A673 (cell line): ENCODE results near the gene NUDC. TPM values are rescaled to one million over a fixed set of nuclear protein-coding genes. Genes with fewer than 3 reads are reported as not detected.
A peak's percentile ranks its signal among the peaks of the same experiment; 100 is the strongest.

ENCODE experiments used
- BruUV-seq: library from RNA; stranded (reverse); fragments of 400-500 nt; replicated peaks from 2 replicates; lab custom pipeline; 2021; lab: Mats Ljungman, UMichigan
- CTCF ChIA-PET: fragments of 300-600 bp; sonication (Branson Sonifier 250); formaldehyde crosslinking; loops from one replicate; lab custom pipeline; 2022; ENCODE audit warnings: antibody characterized with exemption; lab: Charles Lee
- POLR2A ChIA-PET: fragments of 300-600 bp; sonication (Branson Sonifier 250); formaldehyde crosslinking; loops from one replicate; lab custom pipeline; 2022; ENCODE audit warnings: antibody characterized with exemption; ENCODE audit not compliant: low non-redundant PET; lab: Charles Lee
- DNase-seq: peaks from one replicate; pipeline ENCODE4 v3.0.0-alpha.2; 2015; ENCODE audit warnings: low spot score
- H3K27ac ChIP-seq: fragments of 200-600 bp; sonication (generic); 2 replicates; pipeline ENCODE4 v1.5.1; 2016; ENCODE audit warnings: mixed run types, low read depth, mild to moderate bottlenecking, mixed read lengths, antibody characterized with exemption, low read length; ENCODE audit not compliant: poor library complexity, severe bottlenecking
- H3K27me3 ChIP-seq: fragments of 200-600 bp; sonication (generic); replicated peaks from 2 replicates; pipeline ENCODE4 v1.6.1; 2017; ENCODE audit warnings: mixed run types, low read depth, mild to moderate bottlenecking, mixed read lengths, antibody characterized with exemption, low read length; ENCODE audit not compliant: insufficient read depth, poor library complexity
- H3K36me3 ChIP-seq: fragments of 200-600 bp; sonication (generic); 2 replicates; pipeline ENCODE4 v1.6.1; 2016; ENCODE audit warnings: mixed run types, mild to moderate bottlenecking, mixed read lengths, antibody characterized with exemption, low read length; ENCODE audit not compliant: insufficient read depth, poor library complexity, severe bottlenecking
- H3K4me1 ChIP-seq: fragments of 200-600 bp; sonication (generic); 2 replicates; pipeline ENCODE4 v1.6.1; 2017; ENCODE audit warnings: mixed run types, mild to moderate bottlenecking, mixed read lengths, antibody characterized with exemption, low read length; ENCODE audit not compliant: insufficient read depth, poor library complexity, severe bottlenecking
- H3K4me3 ChIP-seq: fragments of 200-600 bp; sonication (generic); 2 replicates; pipeline ENCODE4 v1.5.1; 2016; ENCODE audit warnings: low read depth, mixed run types, mild to moderate bottlenecking, mixed read lengths, low read length; ENCODE audit not compliant: poor library complexity, severe bottlenecking
- H3K9me3 ChIP-seq: fragments of 200-600 bp; sonication (generic); 2 replicates; pipeline ENCODE4 v1.6.1; 2016; ENCODE audit warnings: mixed run types, low read depth, mild to moderate bottlenecking, mixed read lengths, antibody characterized with exemption, low read length; ENCODE audit not compliant: poor library complexity, severe bottlenecking
- EZH2 ChIP-seq: fragments of 200-600 bp; sonication (generic); IDR thresholded peaks from 2 replicates; pipeline ENCODE4 v1.6.1; 2017; ENCODE audit warnings: borderline replicate concordance, low read depth, mild to moderate bottlenecking, mixed read lengths, antibody characterized with exemption, low read length; ENCODE audit not compliant: poor library complexity, severe bottlenecking
- intact Hi-C: fragments of 100-400 bp; cut with micrococcal nuclease; formaldehyde crosslinking; loops from one replicate; pipeline ENCODE4 v1.10.0; 2022; ENCODE audit not compliant: unreplicated experiment
- total RNA-seq: library from RNA; stranded (reverse); gene quantifications from 2 replicates; pipeline ENCODE4 v1.2.3, GENCODE V29; 2021
- TF ChIP-seq, protein P1 (sequence below): fragments of 300-800, 200-600 bp; sonication (generic); conservative IDR thresholded peaks from 2 replicates; pipeline ENCODE4 v1.5.1; 2017; ENCODE audit warnings: low read depth, mild to moderate bottlenecking, antibody characterized with exemption, low read length, moderate library complexity, mixed read lengths

The NUDC gene
- total RNA-seq, 1 experiment from 2014 or later = 187 TPM

DNA sequence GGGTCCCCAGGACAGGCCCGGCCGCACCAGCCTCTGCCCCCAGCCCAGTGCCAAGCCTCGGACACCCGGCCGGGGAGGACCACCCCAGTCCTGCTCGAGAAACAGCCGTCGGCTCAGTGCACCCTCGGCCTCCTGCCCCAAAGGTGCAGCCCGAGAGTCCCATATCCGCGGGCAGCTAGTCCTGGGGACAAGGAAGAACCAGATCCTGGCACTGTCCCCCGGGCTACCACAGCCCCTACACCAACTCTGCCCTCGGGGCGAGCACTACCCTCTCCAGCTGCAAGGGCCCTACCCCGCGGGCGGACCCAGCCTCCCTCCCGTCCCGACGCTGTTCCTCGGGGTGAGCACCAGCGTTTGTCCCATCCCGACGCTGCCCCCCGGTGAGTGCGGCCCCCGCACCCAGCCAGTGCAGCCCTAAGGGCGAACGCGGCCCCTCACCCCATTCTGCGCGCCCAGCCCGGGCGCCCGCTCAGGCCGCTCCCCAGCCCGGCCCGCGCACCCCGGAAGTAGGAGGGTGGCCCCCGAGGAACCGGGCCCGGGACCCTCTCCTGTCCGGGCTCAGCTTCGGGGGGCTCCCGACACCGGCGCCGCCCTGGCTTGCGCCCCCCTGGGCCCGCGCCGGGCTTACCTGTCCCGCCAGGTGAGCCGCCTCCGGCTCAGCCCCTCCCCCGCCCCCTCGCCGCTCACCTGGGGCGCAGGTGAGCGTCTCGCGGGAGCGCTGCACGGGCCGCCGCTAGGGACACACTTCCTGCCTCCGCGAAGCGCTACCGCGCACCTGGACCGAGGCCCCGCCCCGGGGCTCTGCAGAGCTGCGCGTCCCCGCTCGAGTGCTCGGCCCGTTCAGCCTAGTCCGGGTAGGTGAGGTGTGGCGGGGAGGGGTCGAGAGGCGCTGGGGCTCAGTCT is 38.4 kb downstream of the NUDC start, which contains the start of gene KDF1:
KDF1 (minus strand) TSS at position 747 of the 903 bp plus-strand sequence. CDS start 8,088 bp downstream, outside the sequence.
- Histone ChIP-seq H3K27ac (no peak within 1 kb of the TSS), H3K27me3 (peaks cover 72% of the 10 kb centered on the region), H3K36me3 (no peaks in the 10 kb centered on the region), H3K4me1 (no peaks in the 10 kb centered on the region), H3K4me3 (peak within 1 kb of the TSS; percentile 36), H3K9me3 (peaks cover 8% of the 10 kb centered on the region)
- no TSS peak for BruUV-seq
- no peak for DNase-seq
- intact Hi-C loops = no loop called here
- ChIA-PET POLR2A (no interaction called here), CTCF (no interaction called here)
- TF ChIP-seq, protein P1, sequence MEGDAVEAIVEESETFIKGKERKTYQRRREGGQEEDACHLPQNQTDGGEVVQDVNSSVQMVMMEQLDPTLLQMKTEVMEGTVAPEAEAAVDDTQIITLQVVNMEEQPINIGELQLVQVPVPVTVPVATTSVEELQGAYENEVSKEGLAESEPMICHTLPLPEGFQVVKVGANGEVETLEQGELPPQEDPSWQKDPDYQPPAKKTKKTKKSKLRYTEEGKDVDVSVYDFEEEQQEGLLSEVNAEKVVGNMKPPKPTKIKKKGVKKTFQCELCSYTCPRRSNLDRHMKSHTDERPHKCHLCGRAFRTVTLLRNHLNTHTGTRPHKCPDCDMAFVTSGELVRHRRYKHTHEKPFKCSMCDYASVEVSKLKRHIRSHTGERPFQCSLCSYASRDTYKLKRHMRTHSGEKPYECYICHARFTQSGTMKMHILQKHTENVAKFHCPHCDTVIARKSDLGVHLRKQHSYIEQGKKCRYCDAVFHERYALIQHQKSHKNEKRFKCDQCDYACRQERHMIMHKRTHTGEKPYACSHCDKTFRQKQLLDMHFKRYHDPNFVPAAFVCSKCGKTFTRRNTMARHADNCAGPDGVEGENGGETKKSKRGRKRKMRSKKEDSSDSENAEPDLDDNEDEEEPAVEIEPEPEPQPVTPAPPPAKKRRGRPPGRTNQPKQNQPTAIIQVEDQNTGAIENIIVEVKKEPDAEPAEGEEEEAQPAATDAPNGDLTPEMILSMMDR = no peak
- TF ChIP-seq EZH2 = peak; percentile 98

DNA sequence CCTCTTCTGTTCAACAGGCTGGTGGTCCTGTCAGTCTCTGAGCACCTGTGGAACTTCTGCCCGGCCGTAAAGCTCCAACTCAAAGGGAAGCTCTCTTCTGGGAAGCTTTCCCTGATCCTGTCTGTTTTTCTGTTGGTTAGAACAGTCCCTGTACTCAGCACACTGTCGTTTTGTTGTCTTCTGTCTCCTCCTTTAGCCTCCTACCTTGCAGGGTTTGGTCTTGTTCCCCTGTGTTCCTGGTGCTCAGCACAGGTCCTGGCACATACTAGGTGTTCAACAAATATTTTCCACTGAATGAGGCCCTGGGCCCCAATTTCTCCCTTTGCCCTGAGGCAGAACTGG is 39.1 kb downstream of the NUDC start:
- intact Hi-C loops = no loop called here
- BruUV-seq = no TSS peak
- CTCF ChIA-PET = no interaction called here
- Histone ChIP-seq H3K9me3 (peaks cover 8% of the 10 kb centered on the region), H3K27me3 (peaks cover 65% of the 10 kb centered on the region), H3K4me1 (no peaks in the 10 kb centered on the region), H3K4me3 (peak overlapping the region; percentile 36), H3K27ac (no peak overlapping the region), H3K36me3 (no peaks in the 10 kb centered on the region)
- no peak for TF ChIP-seq EZH2
- TF ChIP-seq, protein P1 = no peak
- no peak for DNase-seq
- POLR2A ChIA-PET = no interaction called here

DNA sequence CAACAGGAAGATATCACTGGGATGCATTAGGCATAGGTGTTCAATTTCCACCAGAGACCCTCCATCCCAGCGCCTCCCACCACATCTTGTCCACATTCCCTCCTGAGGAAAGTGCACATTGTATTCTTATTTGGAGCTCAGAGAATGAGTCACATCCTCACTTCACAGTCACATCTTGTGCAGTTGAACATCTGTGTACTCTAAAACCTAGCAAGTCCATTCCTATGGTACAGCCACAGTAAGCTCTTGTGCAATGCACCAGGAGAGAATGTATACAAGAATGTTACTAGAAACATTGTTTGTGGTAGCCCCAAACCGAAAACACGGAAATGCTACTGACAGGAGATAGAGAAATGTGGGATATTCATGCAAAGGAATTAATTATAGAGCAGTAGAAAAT is 40.3 kb downstream of the NUDC start:
- Histone ChIP-seq H3K36me3 (no peaks in the 10 kb centered on the region), H3K27ac (no peak overlapping the region), H3K4me1 (no peaks in the 10 kb centered on the region), H3K27me3 (peaks cover 53% of the 10 kb centered on the region), H3K4me3 (no peak overlapping the region), H3K9me3 (no peaks in the 10 kb centered on the region)
- TF ChIP-seq EZH2 = no peak
- TF ChIP-seq, protein P1 = no peak
- no TSS peak for BruUV-seq
- peak; percentile 33 for DNase-seq
- intact Hi-C loops = no loop called here
- ChIA-PET POLR2A (no interaction called here), CTCF (interaction anchor here (1.2 kb wide), 1 partner anchor 83 kb away, joined by 3 read pairs; no protein-coding TSS in a partner anchor)
